Measurements from ENCODE around the gene RAB11FIP5. TPM values are rescaled to one million over a fixed set of nuclear protein-coding genes. Genes with fewer than 3 reads are reported as not detected.

The RAB11FIP5 gene
- total and polyA plus RNA-seq, 9 of the 15 experiments (the other 6 are each of a cell fraction or from before 2014, with no cell fraction given) = 1.7 to 14.4 (median 6.4) TPM

GRCh38 chr2:73141896-73142295 lies 29.1 kb upstream of the RAB11FIP5 start:
- in situ Hi-C loops (cut with MboI) = no loop called here
- 7% methylated on average over 2 of the region's 2 CpGs for WGBS (ENCODE audit: insufficient coverage, low coverage, missing lambda C conversion rate)

More at GRCh38 chr2:73141896-73142295, 29.1 kb upstream of the RAB11FIP5 start:
- H2AFZ ChIP-seq (ENCODE audit: low read depth, low read length) = no peak overlapping the region
- FAIRE-seq (no peak), ATAC-seq (no peak), DNase-seq (ENCODE audit: extremely low read depth in 1 of 4, low spot score in 3 of 4) (no peak)
- CTCF ChIA-PET (ENCODE audit: low intra/inter-chr PET ratio) = no interaction called here
- H3K4me3 ChIP-seq = no peak overlapping the region
- POLR2A ChIA-PET = no interaction called here
- no peaks in the 10 kb centered on the region for H3K4me1 ChIP-seq (replicated peaks in 1 of 2; ENCODE audit: control insufficient read depth in 2 of 2, insufficient read depth in 2 of 2, low read length in 2 of 2)
- H3K9ac ChIP-seq (ENCODE audit: insufficient read depth in 1 of 2, low read depth in 2 of 2, low read length in 2 of 2) = no peak overlapping the region
- no peak overlapping the region for H3K27ac ChIP-seq (ENCODE audit: extremely low read depth, low read depth, low read length)
- BruUV-seq (replicated peaks) = no TSS peak
- intact Hi-C loops (cut with micrococcal nuclease) = no loop called here
- no peak overlapping the region for H3K4me2 ChIP-seq (ENCODE audit: insufficient read depth, low read length)
- H3K79me2 ChIP-seq (ENCODE audit: control insufficient read depth, insufficient read depth, low read length) = no peaks in the 10 kb centered on the region
- TF ChIP-seq, protein P1, sequence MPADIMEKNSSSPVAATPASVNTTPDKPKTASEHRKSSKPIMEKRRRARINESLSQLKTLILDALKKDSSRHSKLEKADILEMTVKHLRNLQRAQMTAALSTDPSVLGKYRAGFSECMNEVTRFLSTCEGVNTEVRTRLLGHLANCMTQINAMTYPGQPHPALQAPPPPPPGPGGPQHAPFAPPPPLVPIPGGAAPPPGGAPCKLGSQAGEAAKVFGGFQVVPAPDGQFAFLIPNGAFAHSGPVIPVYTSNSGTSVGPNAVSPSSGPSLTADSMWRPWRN (IDR thresholded peaks at IDR 0.05; ENCODE audit: low read depth) = no peak
- TF ChIP-seq MYC (IDR thresholded peaks at IDR 0.05; ENCODE audit: low read depth, low read length) = no peak
- TF ChIP-seq MYC (CRISPR knock-in tag; IDR thresholded peaks at IDR 0.05; ENCODE audit: borderline replicate concordance, low read depth) = no peak
- no peak for TF ChIP-seq ETS2 (tag; IDR thresholded peaks at IDR 0.05; ENCODE audit: borderline replicate concordance, poor library complexity, severe bottlenecking)
- no peak for TF ChIP-seq GATAD2A (IDR thresholded peaks at IDR 0.05)
- TF ChIP-seq GATAD2B (IDR thresholded peaks at IDR 0.05; ENCODE audit: borderline replicate concordance) = no peak
- TF ChIP-seq KAT7 (CRISPR knock-in tag; IDR thresholded peaks at IDR 0.05; ENCODE audit: borderline replicate concordance) = no peak
- TF ChIP-seq DLX4 (CRISPR knock-in tag; IDR thresholded peaks at IDR 0.05) = no peak
- no peak for TF ChIP-seq SIRT6 (IDR thresholded peaks at IDR 0.05; ENCODE audit: low read depth, low read length)
- H4K20me1 ChIP-seq (replicated peaks; ENCODE audit: control insufficient read depth, insufficient read depth, low read length) = no peaks in the 10 kb centered on the region
- peaks cover 5 to 10% of the 10 kb centered on the region in 2 experiments for H3K27me3 ChIP-seq (ENCODE audit: control insufficient read depth in 2 of 2, insufficient read depth in 2 of 2, low read length in 2 of 2)
- no peaks in the 10 kb centered on the region for H3K9me3 ChIP-seq (replicated peaks; ENCODE audit: control insufficient read depth, insufficient read depth, low read depth, low read length)
- H3K9me1 ChIP-seq (ENCODE audit: control insufficient read depth, insufficient read depth, low read length) = peaks cover 2% of the 10 kb centered on the region
- H3K36me3 ChIP-seq (ENCODE audit: control insufficient read depth, insufficient read depth, low read length) = no peaks in the 10 kb centered on the region
